Peyer's patch (tissue), 4 donors: Measurements from ENCODE around the gene THRAP3. TPM values are rescaled to one million over a fixed set of nuclear protein-coding genes. Genes with fewer than 3 reads are reported as not detected.

ENCODE experiments used
- DNase-seq, 3 donors: peaks; one replicate each; pipeline ENCODE4 v3.0.0-alpha.2; 2017 to 2019
- H3K27ac ChIP-seq, 4 donors: fragments of 200-600 bp; sonication (generic); one replicate each; pipeline ENCODE4 v1.5.1; 2016 to 2019
- H3K27me3 ChIP-seq, 2 donors: fragments of 200-600 bp; sonication (generic); one replicate each; pipeline ENCODE4 v1.5.1; 2019
- H3K36me3 ChIP-seq, 3 donors: fragments of 200-600 bp; sonication (generic); one replicate each; pipeline ENCODE4 v1.5.1; 2016 to 2019
- H3K4me1 ChIP-seq, 4 donors: fragments of 200-600 bp; sonication (generic); one replicate each; pipeline ENCODE4 v1.5.1; 2016 to 2019
- H3K4me3 ChIP-seq, 4 donors: fragments of 200-600 bp; sonication (generic); 1 replicate in 3 of 4; 2 replicates in 1 of 4; pipeline ENCODE4 v1.5.1; 2016 to 2019; ENCODE audit warnings: mild to moderate bottlenecking in 1 of 4
- H3K9me3 ChIP-seq, 4 donors: fragments of 200-600 bp; sonication (generic); one replicate each; pipeline ENCODE4 v1.5.1; 2016 to 2019; ENCODE audit warnings: mild to moderate bottlenecking in 1 of 4
- POLR2A ChIP-seq, 2 donors: fragments of 450-650 bp; IDR thresholded peaks; one replicate each; pipeline ENCODE4 v1.5.1; 2017; ENCODE audit warnings: antibody characterized with exemption in 2 of 2, mild to moderate bottlenecking in 2 of 2, moderate library complexity in 2 of 2
- total RNA-seq, 4 donors: library from RNA; depleted of rRNA; stranded (reverse); fragments of >200 nt; gene quantifications; one replicate each; pipeline ENCODE4 v1.1.0, GENCODE V29; 2016
- TF ChIP-seq, protein P1 (sequence below), 6 experiments: fragments of 450-650 bp in 4 of 6; fragments of 200-600 bp in 2 of 6; sonication (generic) in 1 of 6; IDR thresholded peaks; one replicate each; pipeline ENCODE4 v1.5.1; 2017 to 2019; ENCODE audit warnings: antibody characterized with exemption in 6 of 6, mild to moderate bottlenecking in 3 of 6, moderate library complexity in 1 of 6

Gene THRAP3
- total RNA-seq, 4 donors from 2014 or later: 49.5 to 99.0 (median 64.4) TPM

- Histone ChIP-seq H3K27ac (no peak overlapping the region), H3K4me1 (peaks cover 0 to 11% (median 0%) of the 10 kb centered on the region in 4 donors), H3K36me3 (peaks cover 0 to 32% (median 0%) of the 10 kb centered on the region in 3 donors), H3K9me3 (no peaks in the 10 kb centered on the region), H3K4me3 (no peak overlapping the region), H3K27me3 (no peaks in the 10 kb centered on the region)
- no peak for TF ChIP-seq POLR2A (IDR thresholded peaks at IDR 0.05)
- TF ChIP-seq, protein P1, sequence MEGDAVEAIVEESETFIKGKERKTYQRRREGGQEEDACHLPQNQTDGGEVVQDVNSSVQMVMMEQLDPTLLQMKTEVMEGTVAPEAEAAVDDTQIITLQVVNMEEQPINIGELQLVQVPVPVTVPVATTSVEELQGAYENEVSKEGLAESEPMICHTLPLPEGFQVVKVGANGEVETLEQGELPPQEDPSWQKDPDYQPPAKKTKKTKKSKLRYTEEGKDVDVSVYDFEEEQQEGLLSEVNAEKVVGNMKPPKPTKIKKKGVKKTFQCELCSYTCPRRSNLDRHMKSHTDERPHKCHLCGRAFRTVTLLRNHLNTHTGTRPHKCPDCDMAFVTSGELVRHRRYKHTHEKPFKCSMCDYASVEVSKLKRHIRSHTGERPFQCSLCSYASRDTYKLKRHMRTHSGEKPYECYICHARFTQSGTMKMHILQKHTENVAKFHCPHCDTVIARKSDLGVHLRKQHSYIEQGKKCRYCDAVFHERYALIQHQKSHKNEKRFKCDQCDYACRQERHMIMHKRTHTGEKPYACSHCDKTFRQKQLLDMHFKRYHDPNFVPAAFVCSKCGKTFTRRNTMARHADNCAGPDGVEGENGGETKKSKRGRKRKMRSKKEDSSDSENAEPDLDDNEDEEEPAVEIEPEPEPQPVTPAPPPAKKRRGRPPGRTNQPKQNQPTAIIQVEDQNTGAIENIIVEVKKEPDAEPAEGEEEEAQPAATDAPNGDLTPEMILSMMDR (IDR thresholded peaks at IDR 0.05): no peak
- DNase-seq: peak in 1 of 3 donors; percentile 42
Observed at GRCh38 chr1:36257375-36257767, 33.1 kb downstream of the THRAP3 start.

DNA sequence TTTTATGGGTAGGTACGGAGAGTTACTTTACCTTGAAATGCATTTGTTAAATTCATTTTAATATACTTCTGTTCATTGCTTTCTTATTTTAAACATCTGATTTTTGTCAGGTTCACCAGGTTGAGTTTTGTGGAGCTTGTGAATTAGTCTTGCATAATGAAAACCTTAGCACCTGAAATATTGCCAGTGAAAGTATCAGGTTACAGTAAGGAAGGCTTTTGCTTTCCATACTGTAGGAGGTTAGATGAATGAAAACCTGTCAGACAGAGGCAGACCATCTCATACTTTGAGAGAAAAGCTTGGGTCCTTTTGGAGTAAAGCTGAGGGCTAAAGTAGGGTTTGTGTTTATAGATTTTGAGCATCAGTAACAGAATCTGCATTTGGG is 34.7 kb downstream of the THRAP3 start:
- no peak for TF ChIP-seq POLR2A (IDR thresholded peaks at IDR 0.05)
- TF ChIP-seq, protein P1 (IDR thresholded peaks at IDR 0.05): no peak
- Histone ChIP-seq H3K9me3 (no peaks in the 10 kb centered on the region), H3K27me3 (no peaks in the 10 kb centered on the region), H3K27ac (no peak overlapping the region), H3K36me3 (peaks cover 0 to 38% (median 0%) of the 10 kb centered on the region in 3 donors), H3K4me3 (no peak overlapping the region), H3K4me1 (peaks cover 0 to 11% (median 0%) of the 10 kb centered on the region in 4 donors)
- no peak for DNase-seq

- no peak for TF ChIP-seq POLR2A (IDR thresholded peaks at IDR 0.05)
- TF ChIP-seq, protein P1 (IDR thresholded peaks at IDR 0.05): no peak
- no peaks in the 10 kb centered on the region for H3K27me3 ChIP-seq
- H3K27ac ChIP-seq: no peak overlapping the region
- H3K9me3 ChIP-seq: no peaks in the 10 kb centered on the region
- H3K4me1 ChIP-seq: no peaks in the 10 kb centered on the region
- no peak overlapping the region for H3K4me3 ChIP-seq
- no peak for DNase-seq
- peaks cover 0 to 26% (median 0%) of the 10 kb centered on the region in 3 donors for H3K36me3 ChIP-seq
Observed at GRCh38 chr1:36268981-36269380, 44.7 kb downstream of the THRAP3 start.

- no peaks in the 10 kb centered on the region for H3K9me3 ChIP-seq
- no peaks in the 10 kb centered on the region for H3K4me1 ChIP-seq
- no peak overlapping the region for H3K4me3 ChIP-seq
- TF ChIP-seq, protein P1 (IDR thresholded peaks at IDR 0.05): no peak
- no peak for TF ChIP-seq POLR2A (IDR thresholded peaks at IDR 0.05)
- DNase-seq: no peak
- H3K27me3 ChIP-seq: no peaks in the 10 kb centered on the region
- H3K27ac ChIP-seq: no peak overlapping the region
- peaks cover 0 to 26% (median 0%) of the 10 kb centered on the region in 3 donors for H3K36me3 ChIP-seq
Observed at GRCh38 chr1:36269408-36269838, 45.2 kb downstream of the THRAP3 start.

DNA sequence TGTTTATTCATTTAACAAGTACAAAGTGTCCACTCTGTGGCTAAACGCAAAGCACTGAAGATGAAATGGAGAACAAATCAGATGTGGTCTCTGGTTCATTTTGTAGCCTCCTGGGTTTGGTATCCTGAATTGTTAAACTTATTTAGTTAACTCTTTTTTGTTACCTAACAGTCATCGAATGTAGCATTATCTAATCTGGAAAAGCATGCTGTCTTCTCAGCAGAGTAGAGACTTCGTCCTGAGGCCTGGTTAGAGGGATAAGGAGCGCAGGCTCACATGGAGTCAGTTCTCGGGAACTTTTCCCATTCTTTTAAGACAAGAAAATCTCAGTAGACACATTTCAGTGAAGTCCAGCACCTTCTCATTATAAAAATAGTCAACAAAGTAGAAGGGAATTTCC is 48.8 kb downstream of the THRAP3 start:
- no peaks in the 10 kb centered on the region for H3K27me3 ChIP-seq
- DNase-seq: no peak
- no peaks in the 10 kb centered on the region for H3K9me3 ChIP-seq
- TF ChIP-seq POLR2A (IDR thresholded peaks at IDR 0.05): no peak
- TF ChIP-seq, protein P1 (IDR thresholded peaks at IDR 0.05): no peak
- peaks cover 0 to 29% (median 0%) of the 10 kb centered on the region in 3 donors for H3K36me3 ChIP-seq
- H3K4me3 ChIP-seq: no peak overlapping the region
- no peak overlapping the region for H3K27ac ChIP-seq
- H3K4me1 ChIP-seq: no peaks in the 10 kb centered on the region

DNA sequence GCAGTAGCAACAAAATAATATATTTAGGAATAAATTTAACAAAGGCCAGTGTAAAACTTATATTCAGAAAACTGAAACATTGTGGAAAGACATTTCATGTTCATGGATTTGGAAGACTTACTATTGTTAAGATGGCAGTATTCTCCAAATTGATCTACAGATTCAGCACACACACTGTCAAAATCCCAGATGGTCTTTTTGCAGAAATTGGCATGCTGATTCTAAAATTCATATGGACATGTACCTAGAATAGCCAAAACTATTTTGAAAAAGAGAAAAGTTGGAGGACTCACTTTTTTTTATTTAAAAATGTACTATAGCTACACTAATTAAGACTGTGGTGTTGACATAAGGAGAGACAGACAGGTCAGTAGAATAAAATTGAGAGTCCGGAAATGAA is 50.0 kb downstream of the THRAP3 start:
- peaks cover 0 to 29% (median 0%) of the 10 kb centered on the region in 3 donors for H3K36me3 ChIP-seq
- TF ChIP-seq POLR2A (IDR thresholded peaks at IDR 0.05): no peak
- TF ChIP-seq, protein P1 (IDR thresholded peaks at IDR 0.05): no peak
- H3K4me3 ChIP-seq: no peak overlapping the region
- no peaks in the 10 kb centered on the region for H3K27me3 ChIP-seq
- H3K9me3 ChIP-seq: no peaks in the 10 kb centered on the region
- no peak for DNase-seq
- H3K27ac ChIP-seq: no peak overlapping the region
- H3K4me1 ChIP-seq: no peaks in the 10 kb centered on the region
